HG02763 (cell line): ENCODE data around the gene PREB.

Experiments
- ATAC-seq: cut with Tn5 transposase; IDR thresholded peaks from one replicate; pipeline ENCODE4 v1.9.1; 2021; ENCODE audit warnings: mild to moderate bottlenecking, moderate library complexity; ENCODE audit not compliant: unreplicated experiment

PREB gene

DNA sequence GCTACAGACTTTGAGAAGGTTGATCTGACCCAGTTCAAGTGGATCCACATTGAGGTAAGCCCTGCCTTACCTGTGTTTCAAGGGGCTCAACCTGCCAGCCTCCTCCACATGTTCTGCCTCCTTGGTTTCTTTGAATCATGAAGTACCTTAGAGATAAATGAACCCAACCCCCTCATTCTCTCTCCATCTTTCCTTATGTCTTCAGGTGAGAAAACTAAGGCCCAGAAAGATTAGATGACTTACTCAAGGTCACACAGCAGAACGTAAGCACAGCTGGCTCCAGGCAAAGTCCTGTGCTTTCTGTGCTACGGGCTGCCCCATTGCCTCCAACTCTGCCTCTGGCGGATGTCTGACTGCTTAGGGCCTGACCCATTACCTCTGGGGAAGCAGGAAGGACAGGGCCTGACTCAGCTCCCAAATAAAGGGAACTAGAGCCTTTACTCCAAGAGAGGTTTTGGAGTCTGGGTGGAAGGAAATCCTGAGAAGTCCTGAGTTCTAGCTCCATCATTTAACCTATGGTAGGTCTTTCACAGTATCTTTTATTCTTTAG, 37.6 kb downstream of the PREB start:
- no peak for ATAC-seq

DNA sequence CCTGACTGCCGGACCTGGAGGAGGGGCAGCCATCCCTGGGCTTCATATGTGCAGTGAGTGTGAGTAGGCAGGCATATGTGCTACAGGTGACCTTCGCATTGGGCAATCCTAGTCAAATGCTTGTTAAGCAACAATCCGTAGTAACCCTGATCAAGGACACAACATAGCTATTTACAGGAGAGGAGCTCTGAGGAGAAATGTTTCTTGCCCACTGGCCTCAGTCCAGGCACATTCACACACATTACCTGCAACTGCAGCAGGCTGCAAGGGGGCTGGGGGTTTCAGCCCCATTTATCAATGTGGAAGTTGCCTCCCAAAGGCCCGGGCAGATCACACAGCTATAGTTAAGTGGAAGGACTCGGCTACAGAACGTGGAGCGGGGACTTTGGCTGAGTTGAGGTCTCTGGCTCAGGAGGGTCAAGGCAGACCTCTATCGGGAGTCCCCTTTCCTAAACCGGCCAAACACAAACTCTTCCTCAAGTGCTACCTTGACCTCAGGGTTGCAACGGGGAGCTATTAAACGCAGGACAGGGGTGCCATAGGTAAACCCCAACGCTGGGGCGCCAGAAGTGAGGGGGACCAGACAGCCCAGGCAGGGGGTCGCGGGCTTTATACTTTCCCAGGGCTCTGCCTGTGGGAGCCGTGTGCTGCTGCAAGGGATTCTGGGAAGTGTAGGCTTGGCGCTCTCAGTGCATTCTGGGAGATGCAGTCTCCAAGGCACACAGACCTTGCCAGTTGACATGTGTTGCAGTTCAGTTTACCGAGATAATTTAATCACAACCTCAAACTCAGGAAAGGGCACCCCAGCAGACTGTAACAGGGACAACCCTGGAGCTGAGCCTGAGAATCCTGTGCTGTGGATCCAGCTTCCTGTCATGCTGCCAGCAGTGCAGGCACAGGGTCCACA, 38.4 kb downstream of the PREB start:
- no peak for ATAC-seq

DNA sequence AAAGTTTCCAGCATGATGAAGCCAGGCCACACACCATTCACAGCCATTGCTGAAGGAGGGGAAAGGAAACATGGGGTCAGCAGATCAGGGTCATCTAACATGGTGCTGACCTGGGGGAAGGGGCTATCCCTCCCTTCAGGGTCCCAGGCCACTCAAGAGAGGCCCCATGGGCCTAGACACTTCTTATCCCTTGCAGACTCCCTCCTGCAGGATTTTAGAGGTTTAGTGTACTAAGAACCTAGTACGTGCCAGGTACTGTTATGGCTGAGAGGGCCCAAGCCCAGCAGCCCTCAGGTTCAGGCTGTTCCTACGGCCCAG, 39.0 kb downstream of the PREB start:
- ATAC-seq = no peak

DNA sequence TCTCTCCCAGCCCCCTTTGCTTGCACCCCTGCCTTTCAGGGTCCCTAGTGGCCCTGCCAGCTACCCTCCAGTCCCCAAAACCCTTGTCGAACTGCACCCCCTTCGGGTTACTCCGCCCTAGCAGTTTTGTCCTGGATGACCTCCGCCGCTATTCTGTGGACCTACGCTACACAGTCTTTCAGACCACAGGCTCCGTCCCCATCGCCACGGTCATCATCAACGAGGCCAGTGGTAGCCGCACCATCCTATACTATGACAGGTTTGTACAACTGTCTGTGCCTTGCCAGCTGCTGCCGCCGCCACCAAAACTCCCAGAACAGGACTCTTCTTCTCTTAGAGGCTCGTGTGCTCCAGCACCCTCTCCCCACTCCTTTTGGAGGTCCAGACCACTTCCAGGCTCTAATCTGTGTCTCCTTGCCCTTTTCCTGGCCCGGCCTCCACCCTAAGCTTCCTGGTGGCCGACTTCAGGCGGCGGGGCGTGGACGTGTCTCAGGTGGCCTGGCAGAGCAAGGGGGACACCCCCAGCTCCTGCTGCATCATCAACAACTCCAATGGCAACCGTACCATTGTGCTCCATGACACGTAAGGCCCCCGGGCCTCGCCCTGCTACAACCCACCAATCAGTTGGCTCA, 40.0 kb downstream of the PREB start:
- no peak for ATAC-seq

DNA sequence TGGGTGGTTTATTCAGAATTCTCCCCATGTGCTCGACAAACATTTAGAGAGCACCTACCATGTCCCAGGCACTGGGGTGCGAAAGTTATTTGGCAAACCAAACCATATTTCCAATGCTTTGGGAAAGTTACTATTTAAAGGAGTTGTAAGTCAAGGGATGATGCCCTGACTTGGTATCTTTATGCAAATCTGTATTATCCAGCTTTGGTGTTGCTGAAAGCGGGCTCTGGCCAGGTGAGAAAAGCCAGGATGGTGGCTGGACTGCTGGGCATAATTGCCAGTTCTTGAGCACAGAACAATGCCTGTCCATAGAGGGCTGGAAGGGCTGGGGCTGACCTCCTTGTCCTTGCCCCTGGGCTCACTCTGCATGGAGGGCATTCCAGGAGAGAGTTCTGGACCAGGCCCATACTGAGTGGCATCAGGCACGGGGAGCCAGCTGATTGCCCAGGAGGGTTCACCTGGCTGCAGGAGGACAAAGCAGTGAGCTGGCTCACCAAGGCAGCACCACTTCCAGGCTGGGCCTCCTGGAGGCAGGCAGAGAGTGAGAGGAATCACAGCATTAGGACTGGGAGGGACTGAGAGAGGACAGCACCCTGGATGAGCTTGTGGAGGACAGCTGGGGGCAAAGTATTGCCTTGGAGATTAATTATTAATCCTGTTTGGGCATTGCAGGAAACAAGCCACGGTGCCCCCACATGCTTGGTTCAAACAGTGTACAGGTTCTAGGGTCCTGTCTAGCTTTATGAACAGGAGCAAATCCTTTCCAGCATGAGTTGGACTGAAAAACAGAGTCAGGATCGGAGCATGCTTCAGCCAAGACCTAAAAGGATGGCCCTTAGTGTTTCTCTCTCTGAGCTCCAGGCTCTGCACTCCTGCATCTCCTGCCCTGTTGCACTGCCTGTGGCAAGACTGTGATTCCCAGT, 40.7 kb downstream of the PREB start:
- no peak for ATAC-seq

DNA sequence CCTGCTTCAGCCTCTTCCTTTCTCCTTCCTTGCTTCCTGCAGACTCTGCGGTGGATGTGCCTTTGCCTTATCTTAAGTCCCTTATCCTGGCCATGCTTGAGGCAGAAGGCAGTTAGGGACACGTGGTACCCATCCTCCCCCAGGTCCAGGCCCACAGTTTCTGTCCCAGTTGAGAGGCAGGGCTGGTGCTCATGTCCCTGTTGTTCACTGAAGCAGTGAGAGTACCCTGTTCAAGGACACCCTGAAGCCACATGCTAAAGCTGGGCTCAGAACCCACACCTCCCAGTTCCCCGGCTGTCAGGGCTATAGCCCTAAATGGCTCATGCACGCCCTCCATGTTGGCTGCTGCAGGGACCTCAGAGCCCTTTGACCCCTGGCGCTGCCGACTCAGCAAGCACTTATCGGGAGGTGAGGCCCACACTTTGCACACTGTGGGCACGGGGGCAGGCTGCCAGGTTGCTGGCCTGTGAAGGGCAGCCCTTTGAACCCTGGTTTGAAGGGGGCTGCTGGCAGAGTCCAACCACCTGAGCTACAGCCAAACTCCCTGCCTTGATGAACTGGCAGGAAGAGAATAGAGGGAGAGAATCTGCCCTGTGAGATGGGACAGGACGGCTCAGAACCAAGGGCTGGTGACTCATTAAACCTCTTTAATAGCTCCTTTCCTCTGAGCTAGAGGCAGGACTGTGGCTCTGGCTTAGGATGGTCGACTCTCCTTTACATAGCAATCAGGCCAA, 41.6 kb downstream of the PREB start:
- no peak for ATAC-seq

DNA sequence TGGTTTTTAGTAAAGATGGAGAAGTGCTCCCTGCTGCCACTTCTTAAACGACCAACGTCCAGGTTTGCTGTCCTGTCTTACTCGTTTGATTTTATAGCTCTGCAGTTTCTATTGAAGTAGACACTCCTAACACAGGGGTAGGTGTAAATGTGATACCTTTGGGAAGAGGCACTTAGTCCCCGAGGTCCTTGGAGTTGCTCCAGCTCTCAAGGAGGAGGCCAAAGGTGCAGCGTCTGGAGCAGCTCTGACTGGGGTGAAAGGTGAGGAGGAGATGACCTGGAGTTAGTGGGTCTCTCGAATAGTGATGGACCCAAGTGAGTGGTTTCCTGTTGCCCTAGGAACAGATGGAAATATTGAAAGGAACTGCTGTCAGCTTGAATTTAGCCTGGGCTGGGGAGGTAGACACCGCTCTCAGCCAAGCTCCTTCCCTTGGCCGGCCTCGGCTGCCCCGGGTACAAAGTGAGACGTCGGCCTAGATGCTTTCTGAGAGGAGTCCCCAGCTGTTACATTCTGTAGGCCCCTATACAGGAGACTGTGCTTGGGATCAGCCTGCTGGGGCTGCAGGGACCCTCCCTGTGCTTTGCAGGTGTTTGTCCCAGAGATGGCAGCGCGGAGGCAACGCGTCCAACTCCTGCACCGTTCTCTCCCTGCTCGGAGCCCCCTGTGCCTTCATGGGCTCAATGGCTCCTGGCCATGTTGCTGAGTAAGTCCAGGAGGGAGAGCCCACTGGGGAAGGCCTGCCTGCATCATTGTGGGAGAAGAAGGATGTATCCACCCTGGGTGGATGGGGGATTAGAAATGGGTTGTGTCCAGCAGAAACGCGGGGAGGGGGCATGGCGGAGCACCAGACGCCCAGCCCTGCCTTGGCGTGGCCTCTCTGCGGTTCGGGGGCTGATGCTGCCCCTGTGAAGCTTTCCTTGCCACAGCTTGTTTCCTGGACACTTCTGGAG, 42.4 kb downstream of the PREB start:
- ATAC-seq = no peak

DNA sequence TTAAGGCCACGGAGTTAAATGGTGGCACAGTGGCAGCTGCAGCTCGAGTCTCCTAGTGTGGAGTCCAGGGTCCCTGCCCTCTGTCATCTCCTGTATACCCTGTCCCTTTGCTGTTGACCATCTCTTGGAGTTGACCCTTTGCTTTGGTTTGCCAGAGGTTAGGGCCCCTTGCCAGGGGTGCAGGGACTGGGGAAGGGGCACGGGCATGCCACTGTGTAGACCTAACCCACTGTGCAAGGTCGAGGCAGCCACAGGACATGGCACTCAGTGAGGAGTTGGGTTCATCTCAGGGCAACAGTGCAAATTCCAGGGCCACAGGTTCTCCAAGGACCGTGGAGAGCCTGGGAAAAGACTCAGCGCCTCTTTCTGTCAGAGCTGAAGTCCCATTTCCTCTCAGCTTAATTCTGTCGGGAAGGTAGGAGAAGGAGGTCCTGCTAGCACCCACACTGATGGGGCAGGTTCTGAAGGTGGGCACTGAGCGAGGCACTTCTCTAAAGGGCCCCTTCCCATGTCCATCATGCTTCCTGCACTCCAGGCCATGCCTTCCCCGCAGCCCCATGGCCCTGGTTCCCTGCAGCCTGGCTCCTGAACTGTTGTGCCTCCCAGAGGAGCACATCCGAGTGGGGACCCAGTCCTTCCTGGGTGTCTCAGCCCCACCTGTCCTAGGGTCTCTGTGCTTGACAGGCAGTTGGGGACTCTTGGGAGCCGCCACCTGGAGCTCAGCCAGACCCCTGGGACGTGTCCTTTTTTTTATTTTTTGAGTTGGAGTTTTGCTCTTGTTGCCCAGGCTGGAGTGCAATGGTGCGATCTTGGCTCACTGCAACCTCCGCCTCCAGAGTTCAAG, 45.1 kb downstream of the PREB start:
- ATAC-seq = no peak

DNA sequence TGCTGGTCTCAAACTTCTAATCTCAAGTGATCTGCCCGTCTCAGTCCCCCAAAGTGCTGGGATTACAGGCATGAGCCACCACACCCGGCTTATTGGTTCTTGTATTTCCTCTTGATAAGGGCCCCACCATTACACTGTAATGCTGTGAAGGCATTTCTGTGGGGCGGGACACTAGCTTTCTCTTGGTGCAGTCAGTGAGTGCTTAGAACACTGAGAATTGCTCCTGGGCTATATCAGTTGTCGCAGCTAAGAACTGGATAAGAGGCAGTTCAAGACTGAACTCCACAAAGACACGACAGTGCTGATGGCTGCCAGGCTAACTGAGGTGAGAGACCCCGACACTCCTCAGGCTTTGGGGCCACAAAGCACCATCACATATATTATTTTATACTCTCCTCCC, 45.8 kb downstream of the PREB start:
- no peak for ATAC-seq

DNA sequence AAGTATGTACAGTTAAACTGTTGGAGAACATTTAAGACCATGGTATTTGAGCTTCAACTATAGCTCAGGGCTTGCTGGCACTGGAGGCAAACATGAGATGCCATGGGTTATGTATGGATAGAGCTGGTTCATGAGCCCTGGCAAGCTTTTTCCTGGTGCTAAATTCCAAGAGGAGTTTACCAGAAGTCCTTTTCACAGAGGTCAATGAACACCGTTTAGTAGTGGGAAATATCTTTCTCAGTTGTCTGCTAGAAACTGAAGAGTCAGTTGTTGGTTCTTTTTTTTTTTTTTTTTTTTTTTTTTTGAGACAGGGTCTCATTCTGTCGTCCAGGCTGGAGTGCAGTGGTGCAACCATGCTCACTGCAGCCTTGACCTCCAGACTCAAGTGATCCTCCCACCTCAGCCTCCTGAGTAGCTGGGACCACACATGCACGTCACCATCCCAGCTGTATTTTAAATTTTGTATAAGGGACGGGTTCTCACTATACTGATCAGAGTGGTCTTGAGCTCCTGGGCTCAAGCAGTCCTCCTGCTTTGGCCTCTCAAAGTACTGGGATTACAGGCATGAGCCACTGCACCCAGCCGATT, 46.5 kb downstream of the PREB start:
- ATAC-seq = no peak

DNA sequence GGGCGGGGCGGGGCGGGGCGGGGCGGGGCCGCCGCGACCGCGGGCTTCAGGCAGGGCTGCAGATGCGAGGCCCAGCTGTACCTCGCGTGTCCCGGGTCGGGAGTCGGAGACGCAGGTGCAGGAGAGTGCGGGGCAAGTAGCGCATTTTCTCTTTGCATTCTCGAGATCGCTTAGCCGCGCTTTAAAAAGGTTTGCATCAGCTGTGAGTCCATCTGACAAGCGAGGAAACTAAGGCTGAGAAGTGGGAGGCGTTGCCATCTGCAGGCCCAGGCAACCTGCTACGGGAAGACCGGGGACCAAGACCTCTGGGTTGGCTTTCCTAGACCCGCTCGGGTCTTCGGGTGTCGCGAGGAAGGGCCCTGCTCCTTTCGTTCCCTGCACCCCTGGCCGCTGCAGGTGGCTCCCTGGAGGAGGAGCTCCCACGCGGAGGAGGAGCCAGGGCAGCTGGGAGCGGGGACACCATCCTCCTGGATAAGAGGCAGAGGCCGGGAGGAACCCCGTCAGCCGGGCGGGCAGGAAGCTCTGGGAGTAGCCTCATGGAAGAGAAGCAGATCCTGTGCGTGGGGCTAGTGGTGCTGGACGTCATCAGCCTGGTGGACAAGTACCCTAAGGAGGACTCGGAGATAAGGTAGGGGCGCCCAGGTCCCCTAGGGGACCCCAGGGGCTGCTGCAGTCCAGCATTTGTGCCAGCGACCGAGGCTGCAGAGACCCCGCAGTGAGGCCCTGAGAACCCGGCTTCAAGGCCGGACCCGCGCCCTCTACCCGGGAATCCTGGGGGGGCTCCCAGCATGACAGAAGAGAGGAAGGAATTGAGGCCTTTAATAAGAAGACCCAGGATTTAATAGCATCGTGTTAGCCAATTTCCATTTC, 47.5 kb downstream of the PREB start, which contains the start of gene KHK:
KHK (plus strand) TSS at position 49 of the 870 bp plus-strand sequence; CDS start at position 537, 488 bp downstream.
- ATAC-seq = peak; percentile 8

DNA sequence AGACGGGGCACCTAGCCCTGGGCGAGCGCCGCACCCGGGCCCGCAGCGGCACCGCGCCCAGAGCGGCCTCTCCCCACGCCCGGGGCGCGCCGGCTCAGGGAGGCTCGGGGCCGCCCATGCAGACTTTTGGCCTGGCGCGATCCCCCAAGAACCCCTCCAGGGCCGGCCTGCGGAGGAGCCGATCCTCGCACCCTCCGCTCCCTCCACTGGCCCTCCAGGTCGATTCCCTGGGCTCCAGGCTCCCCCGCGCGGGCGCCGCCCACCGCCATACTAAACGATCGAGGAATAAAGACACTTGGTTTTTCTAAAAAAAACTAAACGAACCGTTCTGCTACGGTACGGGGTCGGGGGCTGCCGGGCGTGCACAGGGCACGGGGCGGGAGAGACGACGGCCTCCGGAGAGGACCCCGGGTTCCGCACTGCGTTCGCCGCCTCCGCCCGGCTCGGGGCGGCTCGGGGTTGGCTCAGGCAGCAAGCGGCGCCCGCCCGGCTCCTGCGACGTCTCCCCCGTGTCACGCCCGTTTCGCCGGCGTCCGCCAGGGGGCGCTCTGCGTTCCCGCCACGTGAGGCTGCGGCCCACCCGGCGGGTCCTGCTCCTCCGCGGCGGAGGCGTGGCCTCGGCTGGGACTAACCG, 48.2 kb downstream of the PREB start:
- ATAC-seq = peak; percentile 73

DNA sequence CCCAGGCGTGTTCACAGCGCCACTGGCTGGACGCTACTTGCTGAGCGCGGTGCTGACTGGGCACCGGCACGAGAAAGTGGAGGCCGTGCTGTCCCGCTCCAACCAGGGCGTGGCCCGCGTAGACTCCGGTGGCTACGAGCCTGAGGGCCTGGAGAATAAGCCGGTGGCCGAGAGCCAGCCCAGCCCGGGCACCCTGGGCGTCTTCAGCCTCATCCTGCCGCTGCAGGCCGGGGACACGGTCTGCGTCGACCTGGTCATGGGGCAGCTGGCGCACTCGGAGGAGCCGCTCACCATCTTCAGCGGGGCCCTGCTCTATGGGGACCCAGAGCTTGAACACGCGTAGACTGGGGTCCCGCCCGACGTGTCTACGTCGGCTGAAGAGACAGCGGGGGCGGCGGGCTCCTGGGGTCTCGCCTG, 48.8 kb downstream of the PREB start:
- peak; percentile 6 for ATAC-seq

DNA sequence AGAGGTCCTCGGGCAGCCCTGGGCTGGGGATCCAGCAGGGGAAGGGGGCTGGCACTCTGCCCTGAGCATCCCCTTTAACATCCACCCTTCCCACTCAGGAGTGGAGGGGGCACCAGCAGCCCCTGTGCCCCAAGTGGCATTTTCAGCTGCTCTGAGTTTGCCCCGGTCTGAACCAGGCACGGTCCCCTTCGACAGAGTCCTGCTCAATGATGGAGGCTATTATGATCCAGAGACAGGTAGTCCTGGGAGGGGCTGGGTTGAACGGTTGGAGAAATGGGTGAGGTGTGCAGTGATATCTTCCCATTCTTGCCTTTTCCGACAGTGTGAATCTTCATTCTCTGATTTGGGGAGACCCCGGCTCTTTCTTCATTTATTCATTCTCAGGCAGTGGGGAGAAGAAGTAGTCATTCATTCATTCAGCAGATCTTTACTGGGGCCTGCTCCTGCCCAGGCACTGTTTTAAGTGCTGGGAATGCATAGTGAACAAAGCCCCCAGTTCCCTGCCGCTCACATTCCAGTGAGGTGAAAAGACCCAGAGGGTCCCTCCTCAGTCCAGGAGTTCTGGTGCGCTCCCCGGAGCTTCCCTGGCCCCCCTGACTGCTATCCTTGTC, 49.3 kb downstream of the PREB start:
- ATAC-seq = no peak

DNA sequence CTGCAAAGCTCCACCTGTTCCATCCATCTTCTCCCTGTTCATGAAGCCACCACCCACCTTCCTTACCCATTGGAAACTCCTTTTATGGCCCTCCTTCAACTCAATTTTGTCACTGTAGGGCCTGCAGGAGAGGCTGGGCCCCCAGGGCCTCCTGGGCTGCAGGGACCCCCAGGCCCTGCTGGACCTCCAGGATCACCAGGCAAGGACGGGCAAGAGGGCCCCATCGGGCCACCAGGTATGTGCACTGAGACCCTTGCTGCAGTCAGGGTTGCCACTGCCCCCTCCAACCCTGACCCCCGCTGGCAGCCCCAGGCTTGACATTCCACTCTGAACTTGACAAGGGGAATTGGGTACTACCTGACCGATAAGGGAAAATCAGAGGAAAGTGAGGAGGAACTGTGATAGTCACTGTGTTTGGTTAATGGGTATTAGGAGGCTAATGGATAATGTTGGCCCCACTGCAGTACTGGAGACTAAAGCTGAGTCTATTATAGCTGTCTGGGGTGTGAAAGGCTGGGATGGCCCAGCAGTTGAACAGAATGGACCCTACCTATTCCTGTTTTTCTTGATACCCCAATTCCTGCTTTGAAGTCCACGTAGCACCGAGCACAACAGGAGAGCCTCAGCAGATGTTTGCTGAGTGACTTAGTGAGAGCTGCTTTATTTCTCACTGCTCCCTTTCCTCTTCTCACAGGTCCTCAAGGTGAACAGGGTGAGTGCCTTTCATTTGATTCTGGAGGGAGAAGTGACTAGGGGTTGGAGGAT, 50.0 kb downstream of the PREB start:
- no peak for ATAC-seq
